HUDEP-2 (cell line): Measurements from ENCODE around the gene CCL20.
"Not testable (repeated sequence)": the region's sequence is repeated elsewhere in the genome, so short reads cannot be mapped to it uniquely, and the experiment has no call there.

ENCODE experiments used
- DNase-seq, 76 experiments: peaks; one replicate each; lab custom pipeline; 2025; ENCODE audit not compliant: unreplicated experiment in 76 of 76; lab: John Stamatoyannopoulos, UW

The CCL20 gene

DNA sequence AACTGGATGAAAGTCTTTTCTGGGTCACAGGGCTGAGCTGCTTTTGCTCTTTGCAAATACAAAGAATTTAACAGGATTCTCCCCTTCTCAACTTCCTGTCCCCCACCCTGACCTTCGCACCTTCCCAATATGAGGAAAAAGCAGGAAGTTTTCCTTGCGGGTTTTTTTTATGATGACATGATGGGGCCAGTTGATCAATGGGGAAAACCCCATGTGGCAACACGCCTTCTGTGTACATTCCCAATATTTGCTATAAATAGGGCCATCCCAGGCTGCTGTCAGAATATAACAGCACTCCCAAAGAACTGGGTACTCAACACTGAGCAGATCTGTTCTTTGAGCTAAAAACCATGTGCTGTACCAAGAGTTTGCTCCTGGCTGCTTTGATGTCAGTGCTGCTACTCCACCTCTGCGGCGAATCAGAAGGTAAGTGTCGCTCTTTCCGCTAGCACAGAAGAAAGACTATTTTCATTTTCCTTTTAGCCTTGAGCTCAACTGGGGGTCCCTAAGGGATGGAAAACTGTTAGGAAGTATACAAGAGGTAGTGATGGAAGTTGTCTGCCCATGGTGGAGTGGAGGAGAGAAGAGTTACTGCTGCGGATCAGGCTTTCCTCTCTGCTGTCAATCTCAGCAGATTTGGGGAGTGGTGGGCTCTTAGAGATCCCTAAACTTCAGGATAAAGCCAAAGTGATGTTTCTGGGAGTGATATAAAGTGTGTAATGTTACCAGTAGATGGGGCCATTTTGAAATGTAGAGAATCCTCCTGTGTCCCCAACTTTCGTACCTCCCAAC is at the start of gene CCL20:
Gene CCL20 (plus strand): TSS at position 281 of the 792 bp plus-strand sequence. CDS start 70 bp downstream, at position 351.
- no peak for DNase-seq

DNA sequence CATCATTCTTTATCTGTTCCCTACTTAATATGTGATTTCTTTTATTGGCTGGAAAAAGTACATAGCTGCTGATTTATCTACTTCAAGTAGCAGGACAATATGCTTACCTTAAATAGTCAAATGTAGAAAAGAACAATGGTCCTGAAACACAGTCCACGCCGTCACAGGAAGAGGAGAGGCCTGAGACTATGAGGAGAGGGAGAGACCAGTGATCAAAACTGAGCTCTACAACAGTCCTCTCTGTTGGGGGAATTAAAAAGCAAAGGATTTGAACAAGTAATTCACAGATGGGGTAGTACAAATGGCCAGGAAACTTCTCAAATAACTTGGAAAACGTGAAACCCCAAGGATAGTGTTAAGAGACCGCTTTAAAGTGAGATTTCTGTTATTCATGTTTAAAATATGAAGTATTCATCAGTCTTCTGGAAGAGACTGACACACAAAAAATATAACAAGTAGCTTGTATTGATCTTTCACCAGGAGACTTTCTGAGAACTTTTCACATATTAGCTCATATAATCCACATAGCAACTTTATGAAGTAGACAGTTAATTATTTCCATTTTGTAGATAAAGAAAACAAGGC is 47.8 kb upstream of the CCL20 start:
- no peak for DNase-seq

GRCh38 chr2:227766373-227766883 is 47.2 kb upstream of the CCL20 start:
- peak in 54 of 76 experiments; percentile 2 to 68 (median 34) for DNase-seq

GRCh38 chr2:227767830-227768229 is 45.8 kb upstream of the CCL20 start:
- no peak for DNase-seq

GRCh38 chr2:227772197-227772661 is 41.4 kb upstream of the CCL20 start:
- DNase-seq, result no peak

DNA sequence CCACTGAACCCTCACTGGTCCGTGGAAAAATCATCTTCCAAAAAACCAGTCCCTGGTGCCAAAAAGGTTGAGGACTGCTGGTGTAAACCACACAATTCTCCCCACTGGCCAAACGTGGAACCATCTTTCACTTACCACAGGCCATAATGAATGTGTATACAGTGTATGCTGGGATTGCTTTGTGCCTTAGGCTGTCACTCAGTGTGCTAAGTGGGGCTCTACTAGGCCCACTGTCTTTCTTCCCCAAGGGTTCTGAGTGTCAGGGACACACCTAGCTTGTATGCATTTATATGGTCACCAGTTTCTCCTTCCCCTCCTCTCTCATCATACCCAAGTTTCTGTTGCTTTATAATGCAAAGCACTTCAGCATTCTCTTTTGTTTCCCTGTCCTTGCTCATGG is 40.7 kb upstream of the CCL20 start:
- DNase-seq, result no peak

DNA sequence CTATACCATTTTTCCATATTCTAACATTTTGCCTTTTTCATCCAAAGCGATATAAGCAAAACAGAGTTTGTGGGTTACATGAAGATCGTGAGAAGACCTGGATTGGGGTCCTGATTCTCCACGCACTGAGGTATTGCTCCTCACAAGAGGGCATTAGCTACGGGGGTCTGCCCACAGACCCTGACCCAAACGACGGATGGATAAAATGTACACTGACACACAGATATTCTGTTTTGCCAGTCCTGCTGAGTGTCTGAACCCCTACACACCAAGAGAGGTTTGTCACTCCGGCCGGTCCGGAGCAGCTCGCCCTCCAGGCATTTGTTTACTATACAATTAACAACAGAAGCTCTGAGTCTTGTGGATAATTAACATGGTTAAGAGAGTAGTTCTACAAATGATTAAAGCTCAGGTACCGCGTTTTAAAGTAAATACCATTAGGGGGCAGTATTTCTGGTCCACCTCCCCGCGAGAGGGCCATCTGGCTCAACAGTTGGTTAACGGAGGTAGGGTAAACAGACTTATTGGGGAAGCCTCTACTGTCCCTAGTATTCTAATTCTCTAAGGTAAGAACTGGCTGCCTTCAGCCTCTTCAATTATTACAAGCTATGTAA is 39.5 kb upstream of the CCL20 start:
- peak in 3 of 76 experiments; percentile 2 to 12 (median 3) for DNase-seq

DNA sequence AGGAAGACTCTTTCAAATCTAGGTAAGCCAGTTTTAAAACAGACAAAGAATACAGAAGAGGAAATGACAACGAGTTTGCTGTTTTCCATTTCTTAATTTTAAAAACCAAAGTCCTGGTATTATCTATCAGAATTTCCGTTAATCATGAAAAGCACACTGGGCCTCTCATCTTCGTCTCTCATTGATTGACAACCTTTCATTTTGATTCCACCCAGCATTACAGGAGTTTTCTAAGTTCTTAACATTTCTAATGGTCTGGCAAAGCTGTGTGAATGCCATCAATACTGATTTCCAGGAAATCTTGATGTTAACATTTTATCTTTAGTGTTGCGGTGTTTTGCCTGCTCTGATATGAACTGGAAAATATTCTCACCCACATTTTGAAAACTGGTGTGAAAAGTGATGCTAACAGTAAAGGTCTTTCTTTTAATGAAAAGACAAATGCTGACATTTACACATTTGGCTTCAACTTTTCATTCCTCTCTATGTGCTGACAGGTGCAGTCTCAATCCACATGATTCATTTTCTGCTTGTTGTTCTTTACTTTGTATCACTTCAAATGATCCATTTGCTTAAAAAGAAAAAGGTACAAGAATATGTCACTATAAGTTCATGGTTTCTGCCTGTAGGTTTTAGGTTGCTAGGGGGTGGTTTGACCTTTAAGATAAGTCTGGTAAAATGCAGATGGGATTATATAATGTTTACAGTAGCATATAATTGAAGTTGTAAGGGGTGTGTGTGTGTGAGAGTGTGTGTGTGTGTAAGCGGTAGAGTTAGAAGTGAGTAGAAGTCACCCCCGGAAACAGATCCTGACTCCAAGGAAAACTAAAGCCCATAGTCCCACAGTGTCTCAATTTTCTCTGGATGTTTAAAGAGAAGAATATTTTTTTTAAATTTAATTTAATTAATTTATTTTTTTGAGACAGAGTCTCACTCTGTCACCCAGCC is 38.5 kb upstream of the CCL20 start:
- peak in 7 of 76 experiments; percentile 1 to 36 (median 7) for DNase-seq

DNA sequence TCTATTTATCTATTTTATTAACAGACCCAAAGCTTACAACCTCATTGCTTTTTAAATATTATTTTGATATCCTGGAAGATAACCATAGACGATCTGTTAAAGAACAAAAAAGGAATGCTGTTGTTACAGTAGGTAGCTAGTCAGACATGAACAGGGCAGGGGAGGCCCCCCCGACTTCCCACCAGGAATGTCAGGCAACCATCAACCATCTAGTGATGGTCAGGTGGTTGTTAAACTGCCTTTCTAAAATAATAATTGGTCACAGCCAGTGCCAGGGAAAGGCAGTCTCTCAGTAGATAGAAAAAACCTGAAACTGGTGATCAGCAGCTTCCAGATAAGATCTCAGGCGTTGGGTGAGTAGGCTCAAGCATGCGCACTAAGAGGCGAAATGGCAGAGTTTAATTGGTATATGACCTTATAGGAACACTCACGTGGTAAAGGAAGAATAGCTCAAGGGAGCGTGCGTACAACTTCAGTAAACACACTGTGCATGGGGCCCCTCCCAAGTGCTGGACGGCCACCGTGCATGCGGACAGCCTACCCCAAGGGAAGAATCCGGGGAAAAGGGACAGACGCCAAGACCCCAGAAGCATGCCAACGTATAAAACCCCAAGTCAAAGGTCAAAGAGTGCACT is 32.5 kb upstream of the CCL20 start:
- no peak for DNase-seq

DNA sequence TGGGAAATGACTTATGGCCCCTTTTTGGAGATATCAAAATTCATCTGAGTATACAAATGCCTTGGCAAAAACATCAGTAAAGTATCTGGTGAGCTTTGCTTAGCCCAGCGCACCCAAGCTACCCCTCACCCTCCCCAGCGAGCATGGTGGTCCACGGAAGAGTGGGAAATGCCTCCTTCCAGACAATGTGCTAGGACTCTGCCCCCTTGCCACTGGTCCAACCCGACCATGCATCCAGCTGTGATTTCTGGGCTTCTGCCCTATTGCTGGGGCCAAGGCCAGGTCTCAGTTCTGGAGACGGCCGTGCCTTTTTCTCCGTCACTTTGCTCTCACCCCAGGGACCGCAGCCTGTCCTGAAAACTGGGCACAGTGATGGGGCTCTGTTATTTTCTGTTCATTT is 31.8 kb upstream of the CCL20 start:
- no peak for DNase-seq

GRCh38 chr2:227782804-227783203 is 30.8 kb upstream of the CCL20 start:
- no peak for DNase-seq

DNA sequence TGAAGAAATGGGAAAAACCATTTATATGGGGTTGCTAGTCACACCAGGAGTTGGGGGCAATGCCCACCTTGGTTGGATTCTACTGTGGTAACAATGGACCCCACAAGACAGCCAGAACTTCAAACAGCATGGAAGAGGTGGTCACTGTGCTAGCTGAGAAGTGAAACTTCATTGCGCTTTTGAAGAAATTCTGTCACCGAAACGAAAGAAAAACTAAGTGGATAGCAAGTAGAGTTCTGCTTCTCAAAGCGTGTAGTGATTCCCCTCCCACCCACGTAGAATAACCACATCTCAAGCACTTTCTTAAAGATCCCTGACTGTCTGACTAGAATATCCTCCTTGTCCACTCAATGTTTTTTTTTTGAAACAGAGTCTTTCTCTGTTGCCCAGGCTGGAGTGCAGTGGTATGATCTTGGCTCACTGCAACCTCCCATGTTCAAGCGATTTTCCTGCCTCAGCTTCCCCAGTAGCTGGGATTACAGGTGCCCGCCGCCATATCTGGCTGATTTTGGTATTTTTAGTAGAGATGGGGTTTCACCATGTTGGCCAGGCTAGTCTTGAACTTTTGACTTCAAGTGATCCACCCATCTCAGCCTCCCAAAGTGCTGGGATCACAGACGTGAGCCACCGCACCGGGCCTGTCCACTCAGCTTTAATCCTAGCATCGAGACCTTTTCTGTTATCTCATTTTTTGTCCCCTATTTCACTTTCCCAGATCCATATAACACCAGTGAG is 30.1 kb upstream of the CCL20 start:
- no peak for DNase-seq

DNA sequence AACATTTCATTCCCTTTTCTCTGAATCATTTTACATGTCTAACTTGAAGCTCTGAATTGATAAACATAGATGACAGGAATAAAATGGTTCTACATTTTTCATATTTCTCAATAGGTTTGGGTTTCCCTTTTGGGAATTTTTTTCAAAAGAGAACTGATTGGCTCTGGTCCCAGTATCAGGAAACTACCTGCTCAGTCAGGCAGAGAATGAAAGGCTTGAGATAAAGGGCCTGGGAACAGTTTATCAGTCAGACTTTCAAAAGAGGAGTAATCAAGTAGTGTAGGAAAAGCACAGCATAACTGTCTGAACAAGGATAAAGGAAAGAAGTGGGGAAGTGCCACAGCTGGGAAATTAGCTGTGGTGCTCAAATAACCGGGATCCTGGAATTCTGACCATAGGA is 28.3 kb upstream of the CCL20 start:
- DNase-seq, result no peak

DNA sequence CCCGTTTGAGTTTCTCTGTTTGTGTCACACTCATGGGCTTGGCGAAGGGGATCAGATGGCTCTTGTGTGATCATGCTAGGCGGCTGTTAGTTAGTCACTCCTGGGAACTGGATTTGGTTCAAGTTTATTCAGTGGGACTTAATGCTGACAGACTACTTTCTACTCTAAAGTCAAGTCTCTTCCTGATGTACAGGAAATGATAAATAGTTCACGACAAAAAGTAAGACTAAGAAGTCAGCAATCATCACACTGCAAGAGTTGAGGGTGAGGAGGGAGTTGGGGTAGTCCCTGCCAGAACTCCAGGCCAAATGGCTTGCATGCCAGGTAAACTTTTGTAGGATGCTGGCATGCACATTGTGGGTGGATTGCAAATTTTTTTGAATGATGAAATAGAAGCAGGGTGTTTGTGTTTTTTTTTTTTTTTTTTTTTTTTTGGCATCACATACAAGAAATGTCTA is 25.1 kb upstream of the CCL20 start:
- no peak for DNase-seq

DNA sequence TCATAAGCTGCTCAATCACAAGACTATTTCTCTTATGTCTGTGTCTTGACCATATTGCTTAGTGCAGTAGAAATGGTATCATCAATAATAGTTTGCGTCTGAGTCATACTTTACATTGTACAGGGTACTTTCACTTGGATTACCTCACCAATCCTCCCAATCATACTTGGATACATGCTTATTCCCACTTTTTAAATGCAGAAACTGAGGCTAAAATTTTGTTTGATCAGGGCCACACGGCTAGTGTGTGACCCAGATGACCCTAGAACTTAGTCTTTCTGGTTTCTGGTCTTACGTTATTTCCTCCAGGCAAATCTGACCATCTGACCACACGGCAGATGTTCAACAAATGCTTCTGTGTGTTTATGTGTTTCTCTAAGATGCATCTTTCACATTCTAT is 23.8 kb upstream of the CCL20 start:
- DNase-seq, result no peak

DNA sequence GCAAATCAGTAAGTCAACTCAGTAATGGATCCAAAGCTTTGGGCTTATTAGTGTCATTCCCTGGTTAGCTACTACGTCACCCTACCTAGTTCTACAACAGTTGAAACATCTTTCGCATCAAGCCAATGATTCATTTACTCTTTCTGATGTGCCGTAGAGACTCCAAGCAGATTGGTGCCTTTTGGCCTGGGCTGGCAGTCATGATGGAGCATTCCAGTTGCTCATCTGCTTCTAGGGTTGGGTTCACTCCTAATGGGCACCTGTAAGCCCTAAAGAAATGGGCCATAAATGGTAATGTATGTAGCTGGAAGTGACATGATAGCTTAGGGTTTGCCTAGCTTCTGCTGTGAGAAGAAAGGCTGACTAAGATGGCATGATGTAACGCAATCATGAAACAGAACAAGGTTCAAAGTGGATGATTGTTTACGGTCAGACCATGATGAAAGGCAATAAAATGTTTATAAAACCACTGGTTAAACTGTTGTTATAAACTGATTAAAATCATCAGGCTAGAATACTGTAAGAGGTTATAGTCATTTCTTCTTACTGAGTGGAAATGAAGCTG is 20.4 kb upstream of the CCL20 start:
- no peak for DNase-seq

- no peak for DNase-seq
Observed at GRCh38 chr2:227796045-227796711, 17.5 kb upstream of the CCL20 start.

DNA sequence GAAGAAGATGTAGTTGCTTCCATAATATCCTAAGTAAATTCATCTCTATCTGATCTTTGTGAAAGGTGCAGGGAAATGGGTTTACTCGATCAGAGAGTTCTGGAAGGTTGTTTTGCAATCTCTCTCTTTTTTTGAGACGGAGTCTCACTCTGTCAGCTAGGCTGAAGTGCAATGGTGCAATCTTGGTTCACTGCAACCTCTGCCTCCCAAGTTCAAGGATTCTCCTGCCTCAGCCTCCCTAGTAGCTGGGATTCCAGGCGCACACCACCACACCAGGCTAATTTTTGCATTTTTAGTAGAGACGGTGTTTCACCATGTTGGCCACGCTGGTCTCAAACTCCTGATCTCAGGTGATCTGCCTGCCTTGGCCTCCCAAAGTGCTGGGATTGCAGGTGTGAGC is 16.9 kb upstream of the CCL20 start:
- DNase-seq, result not testable (repeated sequence)
